ENCODE measurements around the gene SLC36A1. TPM values are rescaled to one million over a fixed set of nuclear protein-coding genes. Genes with fewer than 3 reads are reported as not detected.

Gene SLC36A1
- 1 to 10 TPM; 4.5 to 7.5 (median 5.9) TPM for total RNA-seq

GRCh38 chr5:151447174-151448037, at the start of gene SLC36A1:
SLC36A1 (plus strand) TSS chr5:151447603; CDS start chr5:151458793, 11,190 bp downstream.
- Histone ChIP-seq H3K4me1 (peaks cover 0 to 6% of the 10 kb centered on the region in 2 donors), H3K36me3 (no peaks in the 10 kb centered on the region), H3K4me3 (replicated peaks in 1 of 3) (peak within 1 kb of the TSS; percentile 11 to 68 (median 50)), H3K9me3 (no peaks in the 10 kb centered on the region), H3K27ac (peak within 1 kb of the TSS in 2 of 3 donors; percentile 3 to 32), H3K27me3 (no peaks in the 10 kb centered on the region)
- DNase-seq = peak; percentile 93
- WGBS, 2 donors = 0 to 1% methylated on average over 21 to 22 of the region's 46 CpGs
- intact Hi-C loops (cut with DNase I) = loop anchor here (5.0 kb wide), 1 partner anchor 205 kb away; no protein-coding TSS in a partner anchor
- TF ChIP-seq CTCF (IDR thresholded peaks at IDR 0.05) (peak; percentile 87 to 98 (median 96)), POLR2A (IDR thresholded peaks at IDR 0.05) (no peak)

- no peaks in the 10 kb centered on the region for H3K36me3 ChIP-seq
- no peaks in the 10 kb centered on the region for H3K27me3 ChIP-seq
- H3K4me3 ChIP-seq (replicated peaks in 1 of 3) = no peak overlapping the region
- TF ChIP-seq POLR2A (IDR thresholded peaks at IDR 0.05) = no peak
- TF ChIP-seq CTCF (IDR thresholded peaks at IDR 0.05) = no peak
- DNase-seq = no peak
- no peak overlapping the region for H3K27ac ChIP-seq
- intact Hi-C loops (cut with DNase I) = no loop called here
- H3K9me3 ChIP-seq = no peaks in the 10 kb centered on the region
- 74 to 82% methylated on average over 4 of the region's 4 CpGs for WGBS, 2 donors
- H3K4me1 ChIP-seq = no peaks in the 10 kb centered on the region
Observed at GRCh38 chr5:151405334-151406160, 41.9 kb upstream of the SLC36A1 start.

GRCh38 chr5:151406322-151406947, 41.0 kb upstream of the SLC36A1 start:
- peak in 1 of 2 donors; percentile 5 for DNase-seq
- WGBS, 2 donors = 71 to 84% methylated on average over 8 of the region's 8 CpGs
- H3K27me3 ChIP-seq = no peaks in the 10 kb centered on the region
- H3K4me3 ChIP-seq (replicated peaks in 1 of 3) = no peak overlapping the region
- H3K36me3 ChIP-seq = no peaks in the 10 kb centered on the region
- H3K27ac ChIP-seq = no peak overlapping the region
- intact Hi-C loops (cut with DNase I) = no loop called here
- no peak for TF ChIP-seq POLR2A (IDR thresholded peaks at IDR 0.05)
- TF ChIP-seq CTCF (IDR thresholded peaks at IDR 0.05) = peak in 1 of 6 experiments; percentile 38
- H3K9me3 ChIP-seq = no peaks in the 10 kb centered on the region
- no peaks in the 10 kb centered on the region for H3K4me1 ChIP-seq

GRCh38 chr5:151408591-151409230, 38.7 kb upstream of the SLC36A1 start:
- 59 to 65% methylated on average over 4 of the region's 4 CpGs for WGBS, 2 donors
- H3K27me3 ChIP-seq = no peaks in the 10 kb centered on the region
- H3K4me1 ChIP-seq = no peaks in the 10 kb centered on the region
- DNase-seq = no peak
- TF ChIP-seq CTCF (IDR thresholded peaks at IDR 0.05) = no peak
- no peak for TF ChIP-seq POLR2A (IDR thresholded peaks at IDR 0.05)
- H3K4me3 ChIP-seq (replicated peaks in 1 of 3) = no peak overlapping the region
- no peaks in the 10 kb centered on the region for H3K9me3 ChIP-seq
- no peaks in the 10 kb centered on the region for H3K36me3 ChIP-seq
- no peak overlapping the region for H3K27ac ChIP-seq
- intact Hi-C loops (cut with DNase I) = no loop called here

Measured in thyroid gland (tissue), 4 donors.